OCI-LY7 (cell line): ENCODE measurements around the gene SPRING1. TPM values are rescaled to one million over a fixed set of nuclear protein-coding genes. Genes with fewer than 3 reads are reported as not detected.

Experiments used
- BruUV-seq: library from RNA; stranded (reverse); fragments of 400-500 nt; replicated peaks from 2 replicates; lab custom pipeline; 2021; lab: Mats Ljungman, UMichigan
- CTCF ChIA-PET: fragments of 300-600 bp; sonication (Branson Sonifier 250); formaldehyde crosslinking; loops from one replicate; lab custom pipeline; 2022; ENCODE audit warnings: antibody characterized with exemption; ENCODE audit not compliant: unreplicated experiment; lab: Charles Lee
- POLR2A ChIA-PET: fragments of 300-600 bp; sonication (Branson Sonifier 250); formaldehyde crosslinking; loops from one replicate; lab custom pipeline; 2022; ENCODE audit warnings: antibody characterized with exemption; lab: Charles Lee
- DNase-seq: peaks from one replicate; pipeline ENCODE4 v3.0.0-alpha.2; 2015; ENCODE audit warnings: low spot score
- H2AFZ ChIP-seq: fragments of 200-600 bp; sonication (generic), shearing (Covaris generic); 2 replicates; pipeline ENCODE4 v1.6.1; 2014; ENCODE audit warnings: mild to moderate bottlenecking, antibody characterized with exemption, low read length, moderate library complexity
- H3K27ac ChIP-seq: fragments of 200-600 bp; sonication (generic); 2 replicates; pipeline ENCODE4 v1.5.1; 2014; ENCODE audit warnings: mixed run types, low read depth, mild to moderate bottlenecking, moderate library complexity, low read length, inconsistent platforms; ENCODE audit not compliant: poor library complexity, severe bottlenecking
- H3K36me3 ChIP-seq: fragments of 200-600 bp; sonication (generic); 2 replicates; pipeline ENCODE4 v1.6.1; 2014; ENCODE audit warnings: mild to moderate bottlenecking, antibody characterized with exemption, low read length, moderate library complexity, mixed read lengths; ENCODE audit not compliant: insufficient read depth
- H3K4me1 ChIP-seq: fragments of 200-600 bp; sonication (generic); 2 replicates; pipeline ENCODE4 v1.5.1; 2014; ENCODE audit warnings: mild to moderate bottlenecking, low read length; ENCODE audit not compliant: insufficient read depth, poor library complexity, severe bottlenecking
- H3K4me2 ChIP-seq: fragments of 200-600 bp; sonication (generic); 2 replicates; pipeline ENCODE4 v1.6.1; 2014; ENCODE audit warnings: mild to moderate bottlenecking, low read length
- H3K4me3 ChIP-seq: fragments of 200-600 bp; sonication (generic); 2 replicates; pipeline ENCODE4 v1.5.1; 2014; ENCODE audit warnings: mild to moderate bottlenecking, low read depth, low read length; ENCODE audit not compliant: poor library complexity, severe bottlenecking
- H3K79me2 ChIP-seq: fragments of 200-600 bp; sonication (generic); 2 replicates; pipeline ENCODE4 v1.6.1; 2016; ENCODE audit warnings: low read depth, mild to moderate bottlenecking, low read length, moderate library complexity, mixed read lengths; ENCODE audit not compliant: insufficient read depth
- H3K9me2 ChIP-seq: fragments of 200-600 bp; sonication (generic); 2 replicates; pipeline ENCODE4 v1.6.1; 2016; ENCODE audit warnings: mild to moderate bottlenecking, low read length, mixed read lengths; ENCODE audit not compliant: insufficient read depth
- H3K9me3 ChIP-seq: fragments of 200-600 bp; sonication (generic); 2 replicates; pipeline ENCODE4 v1.6.1; 2014; ENCODE audit warnings: mild to moderate bottlenecking, mixed run types, low read length, mixed read lengths
- H4K20me1 ChIP-seq: fragments of 200-600 bp; sonication (generic); 2 replicates; pipeline ENCODE4 v1.6.1; 2014; ENCODE audit warnings: mild to moderate bottlenecking, antibody characterized with exemption, low read length, moderate library complexity, mixed read lengths; ENCODE audit not compliant: insufficient read depth
- CTCF ChIP-seq: fragments of 200-600 bp; sonication (generic); conservative IDR thresholded peaks from 2 replicates; pipeline ENCODE4 v1.5.1; 2014; ENCODE audit warnings: mild to moderate bottlenecking, antibody characterized with exemption, low read length, moderate library complexity, mixed read lengths
- EZH2phosphoT487 ChIP-seq: fragments of 200-600 bp; sonication (generic); IDR thresholded peaks from 2 replicates; pipeline ENCODE4 v1.6.1; 2018; ENCODE audit warnings: low read depth, borderline replicate concordance, mild to moderate bottlenecking, mixed run types, antibody characterized with exemption, low read length, moderate library complexity, mixed read lengths
- intact Hi-C: fragments of 100-400 bp; cut with micrococcal nuclease; formaldehyde crosslinking; loops from one replicate; pipeline ENCODE4 v1.10.0; 2022; ENCODE audit not compliant: unreplicated experiment
- total RNA-seq, 2 experiments: library from RNA; depleted of rRNA in 1 of 2; stranded (reverse); fragments of >200 nt in 1 of 2; shearing (Covaris generic) in 1 of 2; gene quantifications; 2 replicates each; pipeline ENCODE4 v1.2.3, GENCODE V29; 2014 to 2022

The SPRING1 gene
- total RNA-seq, 2 experiments from 2014 or later = 65.1 to 75.5 TPM

- intact Hi-C loops = no loop called here
- H3K4me1 ChIP-seq = peaks cover 10% of the 10 kb centered on the region
- H3K79me2 ChIP-seq = peaks cover 92% of the 10 kb centered on the region
- no peak overlapping the region for H3K4me2 ChIP-seq
- H3K27ac ChIP-seq = no peak overlapping the region
- ChIA-PET CTCF (no interaction called here), POLR2A (interaction anchor here (0.8 kb wide), 1 partner anchor 18 kb away, joined by 3 read pairs; no protein-coding TSS in a partner anchor)
- peaks cover 30% of the 10 kb centered on the region for H4K20me1 ChIP-seq
- no peaks in the 10 kb centered on the region for H3K9me3 ChIP-seq
- no peak overlapping the region for H2AFZ ChIP-seq
- no TSS peak for BruUV-seq
- H3K9me2 ChIP-seq = no peaks in the 10 kb centered on the region
- TF ChIP-seq EZH2phosphoT487 (no peak), CTCF (no peak)
- H3K4me3 ChIP-seq = no peak overlapping the region
- no peak for DNase-seq
- H3K36me3 ChIP-seq = peaks cover 66% of the 10 kb centered on the region
These were observed 10.0 kb downstream of the SPRING1 start for GRCh38 chr12:116727891-116728290.

- ChIA-PET POLR2A (interaction anchor here (1.0 kb wide), 1 partner anchor 170 kb away, joined by 3 read pairs; no protein-coding TSS in a partner anchor), CTCF (no interaction called here)
- Histone ChIP-seq H3K9me2 (no peaks in the 10 kb centered on the region), H3K4me1 (peaks cover 14% of the 10 kb centered on the region), H3K4me3 (no peak overlapping the region), H4K20me1 (peaks cover 32% of the 10 kb centered on the region), H3K9me3 (no peaks in the 10 kb centered on the region), H3K27ac (no peak overlapping the region), H3K79me2 (peaks cover 88% of the 10 kb centered on the region), H3K4me2 (no peak overlapping the region; the same call in 1 of the 2 replicates), H2AFZ (no peak overlapping the region), H3K36me3 (peaks cover 67% of the 10 kb centered on the region)
- BruUV-seq = no TSS peak
- intact Hi-C loops = no loop called here
- no peak for DNase-seq
- TF ChIP-seq EZH2phosphoT487 = no peak
- TF ChIP-seq CTCF = 0 out of 2 replicates have a peak, but pooled peaks have one; percentile 21
These were observed 10.6 kb downstream of the SPRING1 start for GRCh38 chr12:116727261-116727660.

DNA sequence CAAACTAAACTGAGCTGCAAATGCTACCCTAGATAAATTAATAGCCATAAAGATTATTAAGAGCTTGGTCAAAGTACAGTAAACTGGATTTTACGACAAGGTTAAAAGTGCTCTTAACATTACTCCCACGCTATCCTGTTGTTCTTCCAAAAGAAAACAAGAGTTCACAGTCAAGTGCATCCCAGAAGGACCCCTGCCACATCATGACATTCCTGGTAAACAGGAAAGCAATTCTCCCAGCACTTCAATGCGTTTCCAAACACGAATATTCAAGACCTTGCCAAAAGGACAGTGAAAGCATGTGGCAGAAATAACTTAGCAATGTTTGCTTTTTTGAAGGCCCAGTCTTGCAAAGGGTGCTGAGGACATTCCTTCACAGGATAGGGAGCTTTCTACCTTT lies 11.2 kb downstream of the SPRING1 start:
- DNase-seq = no peak
- no peaks in the 10 kb centered on the region for H3K9me3 ChIP-seq
- H3K4me3 ChIP-seq = no peak overlapping the region
- H3K9me2 ChIP-seq = no peaks in the 10 kb centered on the region
- H3K27ac ChIP-seq = no peak overlapping the region
- TF ChIP-seq EZH2phosphoT487 (no peak), CTCF (no peak)
- H2AFZ ChIP-seq = no peak overlapping the region
- ChIA-PET CTCF (no interaction called here), POLR2A (interaction anchor here (0.9 to 1.0 kb wide), 2 partner anchors 136 to 170 kb away, joined by 3 read pairs; no protein-coding TSS in a partner anchor)
- no peak overlapping the region for H3K4me2 ChIP-seq
- H3K36me3 ChIP-seq = peaks cover 68% of the 10 kb centered on the region
- H4K20me1 ChIP-seq = peaks cover 37% of the 10 kb centered on the region
- peaks cover 19% of the 10 kb centered on the region for H3K4me1 ChIP-seq
- BruUV-seq = no TSS peak
- peaks cover 88% of the 10 kb centered on the region for H3K79me2 ChIP-seq
- intact Hi-C loops = no loop called here
